ENCODE measurements around the gene ADRB1. TPM values are rescaled to one million over a fixed set of nuclear protein-coding genes. Genes with fewer than 3 reads are reported as not detected.

Gene ADRB1
- total and polyA plus RNA-seq, 2 of the 4 experiments (the other 2 are of a cell fraction): not detected

DNA sequence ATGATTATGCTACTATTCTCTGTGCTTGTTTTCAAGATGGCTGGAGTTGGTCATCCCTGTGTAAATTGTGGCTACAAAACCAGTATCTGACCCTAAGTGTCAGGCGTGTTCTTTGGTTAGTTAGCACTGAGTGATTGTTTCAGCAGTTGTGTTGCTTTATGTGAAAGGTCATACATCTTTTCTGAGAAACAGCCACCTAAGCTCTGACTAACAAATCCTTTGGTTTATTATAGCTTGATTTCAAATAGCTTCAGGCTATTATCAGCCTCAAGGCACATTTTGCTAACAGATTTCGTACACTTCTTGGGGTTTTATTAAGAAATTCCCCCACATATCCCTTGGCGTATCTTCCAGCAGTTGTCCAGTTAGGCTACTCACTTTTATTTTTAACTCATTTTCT is 4.8 kb upstream of the ADRB1 start:
- BruUV-seq (replicated peaks): no TSS peak
- WGBS, 2 experiments (ENCODE audit: extremely low coverage in 2 of 2, insufficient read length in 1 of 2): no CpG with 5 or more reads among the region's 3 CpGs
- no peak for TF ChIP-seq CTCF (conservative IDR thresholded peaks at IDR 0.05; ENCODE audit: low read depth, low read length)
- H2AK9ac ChIP-seq (replicated peaks; ENCODE audit: low read depth, low read length, poor library complexity): no peak overlapping the region
- no peak overlapping the region for H3K9ac ChIP-seq (ENCODE audit: low read depth, low read length)
- no peak overlapping the region for H2BK5ac ChIP-seq (ENCODE audit: low read depth, low read length, poor library complexity, severe bottlenecking)
- H3K4me3 ChIP-seq (ENCODE audit: insufficient read depth, low read depth, low read length): no peak overlapping the region
- ATAC-seq (ENCODE audit: low read depth): no peak
- no peak overlapping the region for H3K27ac ChIP-seq (ENCODE audit: insufficient read depth, low read length)
- no peak overlapping the region for H4K5ac ChIP-seq (ENCODE audit: low read depth, low read length)
- in situ Hi-C loops (cut with MboI; ENCODE audit: low sequenced_read_pairs): no loop called here
- no peak overlapping the region for H3K4me2 ChIP-seq (ENCODE audit: low read depth, low read length)
- no peak overlapping the region for H3K56ac ChIP-seq (ENCODE audit: extremely low read depth, insufficient read depth, low read length)
- ChIA-PET CTCF (no interaction called here), POLR2A (ENCODE audit: unreplicated experiment) (no interaction called here)
- intact Hi-C loops (cut with micrococcal nuclease): no loop called here
- no peak overlapping the region for H4K8ac ChIP-seq (ENCODE audit: low read depth in 2 of 2, low read length in 2 of 2)
- no peaks in the 10 kb centered on the region for H3K79me1 ChIP-seq (ENCODE audit: low read depth in 1 of 2, low read length in 2 of 2)
- no peaks in the 10 kb centered on the region for H3K4me1 ChIP-seq (ENCODE audit: control insufficient read depth, insufficient read depth, low read length)
- H2BK15ac ChIP-seq (ENCODE audit: low read depth, low read length): no peak overlapping the region
- peaks cover 28% of the 10 kb centered on the region for H3K27me3 ChIP-seq (ENCODE audit: control insufficient read depth, insufficient read depth, low read length)
- no peaks in the 10 kb centered on the region for H3K9me3 ChIP-seq (ENCODE audit: control insufficient read depth, insufficient read depth, low read length)
- no peak overlapping the region for H4K91ac ChIP-seq (ENCODE audit: insufficient read depth, low read depth, low read length)
- H2AK5ac ChIP-seq (ENCODE audit: low read depth, low read length): no peak overlapping the region
- H3K9me1 ChIP-seq (ENCODE audit: insufficient read depth, low read length): no peaks in the 10 kb centered on the region
- no peak overlapping the region for H2BK20ac ChIP-seq (ENCODE audit: low read depth, low read length)
- dilution Hi-C loops (cut with HindIII; ENCODE audit: low sequenced_read_pairs, unreplicated experiment): no loop called here
- H3K4ac ChIP-seq (ENCODE audit: low read depth, low read length): no peak overlapping the region
- no peak overlapping the region for H3K18ac ChIP-seq (ENCODE audit: low read depth, low read length)
- H3K36me3 ChIP-seq (ENCODE audit: control insufficient read depth, insufficient read depth, low read length): no peaks in the 10 kb centered on the region
- H3K14ac ChIP-seq (replicated peaks; ENCODE audit: low read depth, low read length): no peak overlapping the region
- no peak overlapping the region for H2BK120ac ChIP-seq (ENCODE audit: low read depth, low read length)
- DNase-seq: no peak
- H3K23ac ChIP-seq (ENCODE audit: low read depth, low read length): no peak overlapping the region
- H2AFZ ChIP-seq (replicated peaks; ENCODE audit: low read length, poor library complexity): no peak overlapping the region
- H4K20me1 ChIP-seq (ENCODE audit: insufficient read depth, low read length): no peaks in the 10 kb centered on the region
